GM21529 (cell line): ENCODE measurements around the gene TSEN54.

Experiments
- ATAC-seq: cut with Tn5 transposase; IDR thresholded peaks from one replicate; pipeline ENCODE4 v1.9.1; 2021; ENCODE audit not compliant: unreplicated experiment

TSEN54 gene

DNA sequence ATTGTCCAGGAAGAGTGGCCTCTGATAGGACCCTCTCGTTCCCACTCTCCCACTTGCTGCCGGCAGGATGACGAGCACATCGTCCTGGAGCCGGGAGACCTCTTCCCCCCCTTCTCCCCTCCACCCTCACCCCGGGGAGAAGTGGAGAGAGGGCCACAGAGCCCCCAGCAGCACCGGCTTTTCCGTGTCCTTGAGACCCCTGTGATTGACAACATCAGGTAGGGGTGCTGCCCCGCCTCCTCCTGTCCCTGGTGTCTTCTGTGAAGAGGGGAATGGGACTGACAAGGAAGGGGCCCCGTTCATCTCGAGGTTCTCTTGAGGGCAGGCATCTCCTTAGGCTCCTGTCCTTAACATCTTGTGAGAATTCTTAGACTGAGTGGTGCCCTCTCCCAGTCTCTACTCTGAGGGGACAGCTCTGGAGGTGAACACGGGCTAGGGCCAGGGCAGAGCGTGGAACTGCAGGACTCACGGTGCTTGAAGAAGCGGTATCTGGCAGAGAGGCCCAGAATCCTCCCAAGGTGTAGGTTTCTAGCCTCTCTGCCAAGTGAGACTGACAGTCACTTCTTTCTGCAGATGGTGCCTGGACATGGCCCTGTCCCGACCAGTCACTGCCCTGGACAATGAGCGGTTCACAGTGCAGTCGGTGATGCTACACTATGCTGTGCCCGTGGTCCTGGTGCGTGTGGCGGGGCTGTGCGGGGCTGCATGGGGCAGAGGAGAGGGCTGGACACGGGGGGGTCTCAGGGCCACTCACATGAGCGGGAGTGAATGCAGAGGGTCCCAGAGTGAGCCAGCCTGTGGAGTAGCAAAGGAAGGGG, 27.4 kb upstream of the TSEN54 start:
- no peak for ATAC-seq

DNA sequence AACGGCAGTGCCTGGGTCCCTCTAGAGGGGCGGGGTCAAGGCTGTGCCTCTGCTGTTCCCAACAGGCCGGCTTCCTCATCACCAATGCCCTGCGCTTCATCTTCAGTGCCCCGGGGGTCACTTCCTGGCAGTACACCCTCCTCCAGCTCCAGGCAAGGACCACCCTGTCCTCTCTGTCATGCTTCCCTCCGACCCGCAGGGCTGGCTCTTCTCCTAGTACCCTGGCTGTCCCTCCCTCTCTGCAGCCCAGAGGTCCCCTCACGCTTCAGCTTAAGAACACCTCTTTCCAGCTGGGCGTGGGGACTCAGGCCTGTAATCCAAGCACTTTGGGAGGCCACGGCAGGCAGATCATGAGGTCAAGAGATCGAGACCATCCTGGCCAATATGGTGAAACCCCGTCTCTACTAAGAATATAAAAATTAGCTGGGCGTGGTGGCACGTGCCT, 26.8 kb upstream of the TSEN54 start:
- ATAC-seq, result no peak

GRCh38 chr17:75490173-75490743, 26.1 kb upstream of the TSEN54 start:
- ATAC-seq, result no peak

DNA sequence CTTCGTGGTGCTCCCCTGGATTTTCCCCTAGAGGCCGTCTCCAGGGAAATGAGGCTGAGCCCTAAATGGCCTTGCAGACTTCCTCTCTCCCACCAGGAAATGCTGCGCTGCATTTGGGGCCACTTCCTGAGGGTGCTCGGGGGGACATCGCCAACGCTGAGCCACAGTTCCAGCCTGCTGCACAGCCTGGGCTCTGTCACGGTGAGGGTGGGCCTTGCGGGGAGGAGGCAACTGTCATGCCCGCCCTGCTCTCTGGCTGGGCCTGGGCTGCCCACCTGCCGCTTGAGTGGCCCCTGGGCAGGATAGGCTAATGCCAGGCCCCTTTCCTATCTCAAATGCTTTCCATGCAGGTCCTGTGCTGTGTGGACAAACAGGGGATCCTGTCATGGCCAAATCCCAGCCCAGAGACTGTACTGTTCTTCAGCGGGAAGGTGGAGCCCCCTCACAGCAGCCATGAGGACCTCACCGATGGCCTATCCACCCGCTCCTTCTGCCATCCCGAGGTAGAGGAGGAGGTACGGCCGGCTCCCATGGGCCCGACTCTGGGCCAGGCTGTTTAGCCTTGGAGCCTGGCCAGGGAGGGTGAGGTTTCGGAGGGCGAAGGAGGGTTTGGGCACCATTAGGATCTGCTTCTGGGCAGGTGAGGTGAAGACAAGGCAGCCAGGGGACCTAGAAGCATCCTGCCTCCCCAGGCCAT, 25.2 kb upstream of the TSEN54 start:
- ATAC-seq, result no peak

DNA sequence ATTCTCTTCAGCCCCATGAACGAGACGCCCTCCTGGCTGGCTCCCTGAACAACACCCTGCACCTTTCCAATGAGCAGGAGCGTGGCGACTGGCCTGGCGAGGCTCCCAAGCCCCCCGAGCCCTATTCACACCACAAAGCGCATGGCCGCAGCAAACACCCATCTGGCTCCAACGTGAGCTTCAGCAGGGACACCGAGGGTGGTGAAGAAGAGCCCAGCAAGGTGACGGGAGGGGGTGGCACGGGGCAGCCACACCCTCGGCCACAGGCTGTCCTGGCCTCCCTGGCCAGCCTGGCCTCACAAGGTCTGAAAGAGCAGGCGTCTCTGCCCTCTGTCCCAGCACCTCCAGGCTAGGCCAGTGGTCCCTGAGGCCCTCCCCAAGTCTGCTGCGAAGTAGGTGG, 24.6 kb upstream of the TSEN54 start:
- no peak for ATAC-seq

DNA sequence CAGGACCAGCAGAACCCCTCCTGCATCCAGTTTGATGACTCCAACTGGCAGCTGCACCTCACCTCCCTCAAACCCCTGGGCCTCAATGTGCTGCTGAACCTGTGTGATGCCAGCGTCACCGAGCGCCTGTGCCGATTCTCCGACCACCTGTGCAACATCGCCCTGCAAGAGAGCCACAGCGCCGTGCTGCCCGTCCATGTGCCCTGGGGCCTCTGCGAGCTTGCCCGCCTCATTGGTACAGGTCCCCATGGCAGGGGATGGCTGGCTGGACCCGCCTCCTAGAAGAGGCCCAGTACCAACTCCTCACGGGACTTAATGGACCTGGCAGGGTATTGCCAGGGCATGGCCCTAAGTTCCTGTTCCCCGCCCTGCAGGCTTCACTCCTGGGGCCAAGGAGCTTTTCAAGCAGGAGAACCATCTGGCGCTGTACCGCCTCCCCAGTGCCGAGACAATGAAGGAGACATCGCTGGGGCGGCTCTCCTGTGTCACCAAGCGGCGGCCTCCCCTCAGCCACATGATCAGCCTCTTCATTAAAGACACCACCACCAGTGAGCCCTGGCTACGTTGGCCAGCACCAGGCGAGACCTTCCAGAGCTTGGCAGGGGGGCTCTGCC, 23.7 kb upstream of the TSEN54 start:
- no peak for ATAC-seq

DNA sequence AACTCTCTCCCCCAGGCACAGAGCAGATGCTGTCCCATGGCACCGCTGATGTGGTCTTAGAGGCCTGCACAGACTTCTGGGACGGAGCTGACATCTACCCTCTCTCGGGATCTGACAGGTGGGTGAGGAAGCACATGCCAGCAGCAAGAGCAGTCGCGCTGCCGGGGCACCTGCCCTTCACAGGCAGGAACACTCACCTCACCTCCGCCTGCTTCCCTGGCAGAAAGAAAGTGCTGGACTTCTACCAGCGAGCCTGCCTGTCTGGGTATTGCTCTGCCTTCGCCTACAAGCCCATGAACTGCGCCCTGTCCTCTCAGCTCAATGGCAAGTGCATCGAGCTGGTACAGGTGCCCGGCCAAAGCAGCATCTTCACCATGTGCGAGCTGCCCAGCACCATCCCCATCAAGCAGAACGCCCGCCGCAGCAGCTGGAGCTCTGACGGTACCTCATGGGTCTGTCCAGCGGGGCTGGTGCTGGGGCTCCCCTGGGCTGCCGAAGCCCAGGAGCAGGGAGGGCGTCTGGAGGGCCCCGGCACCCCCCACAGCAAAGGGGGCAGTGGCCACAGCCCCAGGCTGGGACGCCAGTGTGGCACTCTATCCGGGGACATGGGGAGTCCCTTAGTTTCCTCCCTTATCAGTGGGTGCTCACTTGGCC, 22.7 kb upstream of the TSEN54 start:
- ATAC-seq, result no peak

DNA sequence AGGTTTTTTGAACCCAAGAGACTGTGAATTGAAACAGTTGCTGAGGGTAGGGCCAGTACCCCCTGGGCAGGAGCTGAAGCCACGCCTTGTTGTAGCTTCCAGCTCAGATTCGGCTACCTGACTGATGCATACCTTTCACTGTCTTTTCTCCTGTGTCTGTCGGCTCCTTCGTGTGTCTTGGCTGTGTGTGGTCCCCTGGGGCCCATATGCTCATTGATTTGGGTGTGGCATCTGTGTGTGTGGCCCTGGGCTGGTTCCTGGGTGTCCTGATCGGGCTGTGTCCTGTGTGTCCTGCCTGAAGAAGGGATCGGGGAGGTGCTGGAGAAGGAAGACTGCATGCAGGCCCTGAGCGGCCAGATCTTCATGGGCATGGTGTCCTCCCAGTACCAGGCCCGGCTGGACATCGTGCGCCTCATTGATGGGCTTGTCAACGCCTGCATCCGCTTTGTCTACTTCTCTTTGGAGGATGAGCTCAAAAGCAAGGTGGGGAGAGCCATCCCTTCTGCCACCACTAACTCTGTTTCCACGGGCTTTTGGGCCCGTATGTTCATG, 21.9 kb upstream of the TSEN54 start:
- ATAC-seq, result no peak

DNA sequence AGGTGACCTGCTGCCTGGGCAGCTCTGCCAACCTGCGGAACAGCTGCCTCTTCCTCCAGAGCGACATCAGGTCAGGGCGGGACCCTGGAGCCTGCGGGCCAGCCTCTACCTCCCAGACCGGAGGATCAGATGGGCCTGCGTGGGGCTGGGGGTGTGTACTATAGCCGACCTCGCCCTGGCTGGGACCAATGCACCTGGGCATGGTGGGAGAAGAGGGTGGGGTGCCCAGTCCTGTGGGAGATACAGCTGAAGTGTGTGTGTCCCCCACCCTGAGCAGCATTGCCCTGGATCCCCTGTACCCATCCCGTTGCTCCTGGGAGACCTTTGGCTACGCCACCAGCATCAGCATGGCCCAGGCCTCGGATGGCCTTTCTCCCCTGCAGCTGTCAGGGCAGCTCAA, 20.3 kb upstream of the TSEN54 start:
- no peak for ATAC-seq

DNA sequence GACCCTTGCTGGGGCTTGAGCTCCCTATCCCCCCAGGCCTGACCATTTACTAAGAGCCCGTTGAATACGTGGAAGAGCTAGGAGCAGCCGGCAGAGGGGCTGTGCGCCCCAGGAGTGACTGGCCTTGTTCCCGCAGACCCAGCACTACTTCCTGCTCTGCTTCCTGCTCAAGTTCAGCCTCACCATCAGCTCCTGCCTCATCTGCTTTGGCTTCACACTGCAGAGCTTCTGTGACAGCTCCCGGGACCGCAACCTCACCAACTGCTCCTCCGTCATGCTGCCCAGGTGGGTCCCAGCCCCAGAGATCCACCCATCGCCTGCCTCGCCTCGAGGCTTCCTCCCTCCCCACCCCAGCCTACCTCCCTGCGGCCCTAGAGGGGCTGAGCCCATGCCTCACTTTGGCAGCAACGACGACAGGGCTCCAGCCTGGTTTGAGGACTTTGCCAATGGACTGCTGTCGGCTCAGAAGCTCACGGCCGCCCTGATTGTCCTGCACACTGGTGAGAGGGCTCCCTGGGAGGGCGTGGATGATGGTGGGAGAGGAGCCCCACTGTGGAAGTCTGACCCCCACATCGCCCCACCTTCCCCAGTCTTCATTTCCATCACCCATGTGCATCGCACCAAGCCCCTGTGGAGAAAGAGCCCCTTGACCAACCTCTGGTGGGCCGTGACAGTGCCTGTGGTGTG, 18.1 kb upstream of the TSEN54 start:
- ATAC-seq, result no peak

DNA sequence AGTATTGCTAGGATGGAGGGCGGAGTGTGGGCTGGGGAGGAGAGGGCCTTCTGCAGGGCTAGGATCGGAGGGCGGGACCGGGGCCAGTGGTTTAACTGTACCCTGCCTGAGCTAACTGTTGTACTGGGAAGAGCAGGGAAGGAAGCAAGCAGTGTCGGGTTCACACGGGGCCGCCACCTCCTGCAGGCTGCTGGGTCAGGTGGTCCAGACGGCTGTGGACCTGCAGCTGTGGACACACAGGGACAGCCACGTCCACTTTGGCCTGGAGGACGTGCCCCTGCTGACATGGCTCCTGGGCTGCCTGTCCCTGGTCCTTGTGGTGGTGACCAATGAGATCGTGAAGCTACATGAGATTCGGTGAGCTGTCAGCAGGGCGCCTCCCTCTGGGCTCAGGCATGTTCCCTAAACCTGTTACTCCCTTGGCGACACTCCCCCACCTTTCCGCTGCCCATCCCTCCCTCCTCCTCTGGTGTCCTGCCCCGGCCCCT, 17.6 kb upstream of the TSEN54 start:
- ATAC-seq, result no peak

GRCh38 chr17:75499313-75500022, 16.9 kb upstream of the TSEN54 start:
- ATAC-seq, result no peak

GRCh38 chr17:75500419-75501216, 15.7 kb upstream of the TSEN54 start:
- no peak for ATAC-seq

GRCh38 chr17:75501378-75502071, 14.8 kb upstream of the TSEN54 start:
- ATAC-seq, result no peak

DNA sequence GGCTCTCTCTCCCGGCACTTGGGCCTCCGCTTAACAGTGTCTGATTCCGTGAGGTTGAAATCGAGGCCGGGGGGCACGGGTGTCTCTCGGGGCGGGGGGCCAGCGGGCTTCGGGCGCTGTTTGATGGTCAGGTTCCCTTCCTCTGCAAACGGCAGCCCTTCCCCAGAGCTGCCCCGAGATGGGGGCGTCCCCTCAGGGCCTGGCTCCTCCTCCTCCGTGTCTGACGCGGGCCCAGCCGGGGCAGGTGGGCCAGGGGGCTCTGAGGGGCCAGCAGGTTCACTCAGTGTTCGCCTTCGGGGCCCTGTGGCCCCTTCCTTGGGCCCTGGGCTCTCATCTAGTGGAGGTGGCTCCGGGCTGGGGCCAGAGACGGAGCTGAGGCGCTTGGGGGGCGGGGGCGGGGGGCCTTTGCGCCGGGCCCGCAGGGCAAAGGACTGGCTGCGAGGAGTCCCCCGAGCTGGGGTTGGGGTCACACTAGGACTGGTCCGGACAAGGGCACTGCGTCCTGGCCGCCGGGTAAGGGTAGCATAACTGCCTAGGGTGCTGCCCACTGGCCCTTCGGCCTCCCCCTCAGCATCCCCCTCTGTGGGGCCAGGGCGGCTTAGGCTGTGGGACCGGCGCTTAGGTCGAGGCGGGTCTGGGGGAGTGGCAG, 14.1 kb upstream of the TSEN54 start:
- ATAC-seq, result no peak

GRCh38 chr17:75502721-75503329, 13.5 kb upstream of the TSEN54 start:
- no peak for ATAC-seq

DNA sequence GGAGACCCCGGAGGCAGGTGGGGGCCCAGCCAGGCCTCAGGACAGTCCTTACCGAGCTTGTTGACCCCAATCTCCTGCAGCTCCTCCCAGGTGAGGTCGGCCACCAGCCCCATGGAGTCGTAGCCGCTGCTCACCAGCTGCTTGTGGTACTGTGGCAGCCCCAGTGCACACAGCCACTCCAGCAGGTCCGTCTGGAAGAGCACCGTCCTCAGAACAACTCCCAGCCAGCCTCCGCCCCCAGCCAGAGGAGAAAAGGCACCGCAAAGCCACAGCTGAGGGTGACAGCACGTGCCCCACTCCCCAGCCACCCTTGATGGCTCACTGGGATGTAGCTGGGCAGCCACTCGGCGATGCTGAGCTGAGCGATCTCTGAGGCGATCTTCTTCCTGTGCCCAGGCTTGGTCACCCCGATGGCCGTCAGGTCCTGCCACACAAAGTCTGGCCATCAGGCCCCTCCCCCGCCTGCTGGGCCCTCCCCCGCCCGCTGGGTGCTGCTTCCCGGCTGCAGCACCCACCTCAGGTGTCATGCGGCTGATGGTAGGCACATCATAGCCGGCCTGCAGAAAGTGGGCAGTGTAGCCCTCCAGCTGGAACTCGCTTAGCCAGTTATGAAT, 12.9 kb upstream of the TSEN54 start:
- no peak for ATAC-seq
